GM12878 (cell line): ENCODE data around the gene KCNA3. TPM values are rescaled to one million over a fixed set of nuclear protein-coding genes. Genes with fewer than 3 reads are reported as not detected.
A peak's percentile ranks its signal among the peaks of the same experiment; 100 is the strongest.

Source experiments
- BHLHE40 ChIP-seq, 2 experiments: fragments of 450-650 bp in 1 of 2; IDR thresholded peaks; 2 replicates each; pipeline ENCODE4 v1.6.1; 2011 to 2017; ENCODE audit warnings: low read depth in 2 of 2, borderline replicate concordance in 1 of 2, improper control_type of control experiment in 1 of 2, low read length in 1 of 2, mild to moderate bottlenecking in 1 of 2
- CEBPB ChIP-seq, 2 experiments: fragments of 150-350 bp in 1 of 2; IDR thresholded peaks; 2 replicates each; pipeline ENCODE4 v1.6.1; 2012 to 2014; ENCODE audit warnings: low read depth in 2 of 2, low read length in 2 of 2, borderline replicate concordance in 1 of 2, inconsistent platforms in 1 of 2
- ETV6 ChIP-seq, 2 experiments: fragments of 450-650 bp in 1 of 2; IDR thresholded peaks in 1 of 2; conservative IDR thresholded peaks in 1 of 2; 2 replicates each; pipeline ENCODE4 v1.6.1; 2014; ENCODE audit warnings: antibody characterized with exemption in 1 of 2, borderline replicate concordance in 1 of 2, low read depth in 1 of 2, mild to moderate bottlenecking in 1 of 2, moderate library complexity in 1 of 2
- IKZF1 ChIP-seq: fragments of 450-650 bp; conservative IDR thresholded peaks from 2 replicates; pipeline ENCODE4 v1.6.1; 2017; ENCODE audit warnings: antibody characterized with exemption, mild to moderate bottlenecking
- KLF5 ChIP-seq: fragments of 450-650 bp; IDR thresholded peaks from 2 replicates; pipeline ENCODE4 v1.6.1; 2014; ENCODE audit warnings: mild to moderate bottlenecking; ENCODE audit not compliant: partially characterized antibody
- MEF2A ChIP-seq: IDR thresholded peaks from 2 replicates; pipeline ENCODE4 v1.6.1; 2011; ENCODE audit warnings: low read depth, mild to moderate bottlenecking, low read length, moderate library complexity; ENCODE audit not compliant: insufficient read depth
- MEF2B ChIP-seq: fragments of 450-650 bp; IDR thresholded peaks from 2 replicates; pipeline ENCODE4 v1.6.1; 2018; ENCODE audit warnings: mild to moderate bottlenecking, moderate library complexity; ENCODE audit not compliant: partially characterized antibody, poor library complexity, severe bottlenecking
- MTA2 ChIP-seq: fragments of 450-650 bp; IDR thresholded peaks from 2 replicates; pipeline ENCODE4 v1.6.1; 2016; ENCODE audit warnings: low read depth, mild to moderate bottlenecking, moderate library complexity
- PAX5 ChIP-seq: IDR thresholded peaks from 2 replicates; pipeline ENCODE4 v1.6.1; 2011; ENCODE audit warnings: low read depth, low read length, borderline replicate concordance
- POLR2AphosphoS5 ChIP-seq: IDR thresholded peaks from 2 replicates; pipeline ENCODE4 v1.6.1; 2011; ENCODE audit warnings: mild to moderate bottlenecking, low read length, inconsistent platforms
- RUNX3 ChIP-seq: IDR thresholded peaks from 2 replicates; pipeline ENCODE4 v1.6.1; 2012; ENCODE audit warnings: low read length, inconsistent platforms
- TCF3 ChIP-seq: IDR thresholded peaks from 2 replicates; pipeline ENCODE4 v1.6.1; 2012; ENCODE audit warnings: low read depth, mild to moderate bottlenecking, low read length, borderline replicate concordance; ENCODE audit not compliant: insufficient read depth
- polyA plus RNA-seq, 11 experiments: library from polyadenylated mRNA; depleted of rRNA in 4 of 11; unstranded in 6 of 11; stranded (reverse) in 5 of 11; fragments of >200 nt; fragmentation: Nextera tagmentation in 4 of 11; fragmentation: Illumina TruSeq in 1 of 11; extraction: Ambion mirVana in 4 of 11; extraction: Trizol in 1 of 11; gene quantifications; 1 replicate in 1 of 11; 2 replicates in 10 of 11; pipeline versions ENCODE4 v1.2.1 to v1.2.3, GENCODE V29; 2011 to 2016; ENCODE audit warnings: inconsistent platforms in 2 of 11, missing spikeins in 2 of 11, low read depth in 1 of 11
- total RNA-seq, 4 experiments: library from RNA; depleted of rRNA in 3 of 4; stranded (reverse); fragments of >200 nt in 3 of 4; fragmentation: Illumina TruSeq in 1 of 4; extraction: Trizol in 1 of 4; gene quantifications; 2 replicates each; pipeline versions ENCODE4 v1.2.1 to v1.2.3, GENCODE V29; 2013 to 2021
- TF ChIP-seq, protein P1 (sequence below): fragments of 450-650 bp; IDR thresholded peaks from 2 replicates; pipeline ENCODE4 v1.6.1; 2017; ENCODE audit warnings: borderline replicate concordance
- TF ChIP-seq, protein P2 (sequence below): fragments of 450-650 bp; IDR thresholded peaks from 2 replicates; pipeline ENCODE4 v1.6.1; 2017; ENCODE audit warnings: mild to moderate bottlenecking, moderate library complexity

The KCNA3 gene
- total and polyA plus RNA-seq, 10 of the 15 experiments (the other 5 are each of a cell fraction or from before 2014, with no cell fraction given): 0.10 to 3.3 (median 1.7) TPM

DNA sequence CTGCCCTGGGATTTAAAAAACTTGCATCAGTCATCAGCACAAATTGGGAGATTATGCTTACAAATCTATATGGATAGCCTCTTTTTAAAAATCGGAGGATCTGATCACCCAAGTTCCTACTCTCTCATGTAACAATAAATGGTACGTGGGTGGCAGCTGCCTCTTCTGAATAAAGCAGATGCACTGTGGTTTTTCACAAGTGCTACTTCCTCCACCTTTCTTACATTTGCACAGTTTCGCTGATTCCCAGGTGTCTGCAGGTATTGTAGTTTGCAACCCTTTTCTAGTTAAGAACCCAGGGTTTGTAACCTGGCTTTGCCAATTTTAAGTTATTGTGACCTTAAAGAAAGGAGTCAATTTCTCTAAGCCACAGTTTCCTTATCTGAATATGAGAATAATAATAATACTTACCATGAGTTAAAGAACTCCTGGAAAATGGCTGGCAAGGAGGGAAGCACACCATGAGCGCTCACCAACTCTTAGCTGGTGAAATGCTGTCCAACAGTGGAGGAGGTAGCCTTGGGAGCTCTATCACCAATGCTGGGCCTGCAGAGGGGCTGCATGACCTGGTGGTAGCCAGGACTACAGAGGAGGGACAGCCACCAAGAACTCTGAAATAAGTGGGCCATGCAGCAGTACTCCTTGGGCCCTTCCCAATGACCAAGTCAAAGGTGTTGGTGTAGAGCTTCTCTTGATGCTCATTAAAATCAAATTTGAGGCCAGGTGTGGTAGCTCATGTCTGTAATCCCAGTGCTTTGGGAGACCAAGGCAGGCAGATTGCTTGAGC, 38.4 kb downstream of the KCNA3 start (continued):
- TF ChIP-seq, protein P1, sequence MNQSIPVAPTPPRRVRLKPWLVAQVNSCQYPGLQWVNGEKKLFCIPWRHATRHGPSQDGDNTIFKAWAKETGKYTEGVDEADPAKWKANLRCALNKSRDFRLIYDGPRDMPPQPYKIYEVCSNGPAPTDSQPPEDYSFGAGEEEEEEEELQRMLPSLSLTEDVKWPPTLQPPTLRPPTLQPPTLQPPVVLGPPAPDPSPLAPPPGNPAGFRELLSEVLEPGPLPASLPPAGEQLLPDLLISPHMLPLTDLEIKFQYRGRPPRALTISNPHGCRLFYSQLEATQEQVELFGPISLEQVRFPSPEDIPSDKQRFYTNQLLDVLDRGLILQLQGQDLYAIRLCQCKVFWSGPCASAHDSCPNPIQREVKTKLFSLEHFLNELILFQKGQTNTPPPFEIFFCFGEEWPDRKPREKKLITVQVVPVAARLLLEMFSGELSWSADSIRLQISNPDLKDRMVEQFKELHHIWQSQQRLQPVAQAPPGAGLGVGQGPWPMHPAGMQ: no peak
- TF ChIP-seq MEF2B (peak; percentile 28), ETV6 (conservative IDR thresholded peaks at IDR 0.05 in 1 of 2, IDR thresholded peaks at IDR 0.05 in 1 of 2; ENCODE audit: borderline replicate concordance in 1 of 2, low read depth in 1 of 2) (peak in 1 of 2 experiments; percentile 71; a peak in 2 of 4 replicates), POLR2AphosphoS5 (no peak), BHLHE40 (IDR thresholded peaks at IDR 0.05; ENCODE audit: borderline replicate concordance in 1 of 2, low read depth in 2 of 2, low read length in 1 of 2) (peak in 1 of 2 experiments; percentile 37; a peak in 1 of 4 replicates), MEF2A (0 out of 2 replicates have a peak, but pooled peaks have one; percentile 46), RUNX3 (peak; percentile 93), MTA2 (no peak), PAX5 (no peak), KLF5 (no peak), TCF3 (peak; percentile 77; the same call in 1 of the 2 replicates), IKZF1 (peak; percentile 57; the same call in 1 of the 2 replicates), CEBPB (IDR thresholded peaks at IDR 0.05; ENCODE audit: borderline replicate concordance in 1 of 2, low read depth in 2 of 2, low read length in 2 of 2) (0 out of 4 replicates have a peak, but pooled peaks of 1 of the 2 experiments have one; percentile 39)
- TF ChIP-seq, protein P2, sequence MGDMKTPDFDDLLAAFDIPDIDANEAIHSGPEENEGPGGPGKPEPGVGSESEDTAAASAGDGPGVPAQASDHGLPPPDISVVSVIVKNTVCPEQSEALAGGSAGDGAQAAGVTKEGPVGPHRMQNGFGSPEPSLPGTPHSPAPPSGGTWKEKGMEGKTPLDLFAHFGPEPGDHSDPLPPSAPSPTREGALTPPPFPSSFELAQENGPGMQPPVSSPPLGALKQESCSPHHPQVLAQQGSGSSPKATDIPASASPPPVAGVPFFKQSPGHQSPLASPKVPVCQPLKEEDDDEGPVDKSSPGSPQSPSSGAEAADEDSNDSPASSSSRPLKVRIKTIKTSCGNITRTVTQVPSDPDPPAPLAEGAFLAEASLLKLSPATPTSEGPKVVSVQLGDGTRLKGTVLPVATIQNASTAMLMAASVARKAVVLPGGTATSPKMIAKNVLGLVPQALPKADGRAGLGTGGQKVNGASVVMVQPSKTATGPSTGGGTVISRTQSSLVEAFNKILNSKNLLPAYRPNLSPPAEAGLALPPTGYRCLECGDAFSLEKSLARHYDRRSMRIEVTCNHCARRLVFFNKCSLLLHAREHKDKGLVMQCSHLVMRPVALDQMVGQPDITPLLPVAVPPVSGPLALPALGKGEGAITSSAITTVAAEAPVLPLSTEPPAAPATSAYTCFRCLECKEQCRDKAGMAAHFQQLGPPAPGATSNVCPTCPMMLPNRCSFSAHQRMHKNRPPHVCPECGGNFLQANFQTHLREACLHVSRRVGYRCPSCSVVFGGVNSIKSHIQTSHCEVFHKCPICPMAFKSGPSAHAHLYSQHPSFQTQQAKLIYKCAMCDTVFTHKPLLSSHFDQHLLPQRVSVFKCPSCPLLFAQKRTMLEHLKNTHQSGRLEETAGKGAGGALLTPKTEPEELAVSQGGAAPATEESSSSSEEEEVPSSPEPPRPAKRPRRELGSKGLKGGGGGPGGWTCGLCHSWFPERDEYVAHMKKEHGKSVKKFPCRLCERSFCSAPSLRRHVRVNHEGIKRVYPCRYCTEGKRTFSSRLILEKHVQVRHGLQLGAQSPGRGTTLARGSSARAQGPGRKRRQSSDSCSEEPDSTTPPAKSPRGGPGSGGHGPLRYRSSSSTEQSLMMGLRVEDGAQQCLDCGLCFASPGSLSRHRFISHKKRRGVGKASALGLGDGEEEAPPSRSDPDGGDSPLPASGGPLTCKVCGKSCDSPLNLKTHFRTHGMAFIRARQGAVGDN: no peak
